Body of pancreas (tissue), 4 donors: ENCODE results near the gene PCBP2.
A peak's percentile ranks its signal among the peaks of the same experiment; 100 is the strongest.

ENCODE experiments used
- CTCF ChIP-seq, 7 experiments: fragments of 450-650 bp in 4 of 7; fragments of 200-600 bp in 3 of 7; sonication (generic) in 3 of 7; IDR thresholded peaks; one replicate each; pipeline ENCODE4 v1.5.1; 2016 to 2019; ENCODE audit warnings: antibody characterized with exemption in 7 of 7
- POLR2A ChIP-seq, 3 donors: fragments of 450-650 bp; IDR thresholded peaks; one replicate each; pipeline ENCODE4 v1.6.1; 2016; ENCODE audit warnings: antibody characterized with exemption in 3 of 3, mild to moderate bottlenecking in 2 of 3

- no peak for TF ChIP-seq POLR2A (IDR thresholded peaks at IDR 0.05)
- peak; percentile 72 to 94 (median 92) for TF ChIP-seq CTCF (IDR thresholded peaks at IDR 0.05)
Measured at GRCh38 chr12:53508534-53509170, 56.8 kb downstream of the PCBP2 start.
